ENCODE measurements around the gene PREX1. TPM values are rescaled to one million over a fixed set of nuclear protein-coding genes. Genes with fewer than 3 reads are reported as not detected.

Gene PREX1
- total RNA-seq, 1 donor from 2014 or later, result 20.8 TPM

- Mint-ChIP-seq H3K36me3 (no peaks in the 10 kb centered on the region), H3K27me3 (peaks cover 5% of the 10 kb centered on the region), H3K27ac (no peak overlapping the region), H3K4me1 (ENCODE audit: unreplicated experiment) (peaks cover 7% of the 10 kb centered on the region), H3K4me3 (no peak overlapping the region), H3K9me3 (no peaks in the 10 kb centered on the region)
- no peak for DNase-seq (ENCODE audit: extremely low spot score, unreplicated experiment)
- TF ChIP-seq CTCF (conservative IDR thresholded peaks at IDR 0.05), result no peak
Observed at GRCh38 chr20:48647858-48648257, 179.9 kb downstream of the PREX1 start.

- Mint-ChIP-seq H3K4me3 (no peak overlapping the region), H3K4me1 (ENCODE audit: unreplicated experiment) (peaks cover 7% of the 10 kb centered on the region), H3K36me3 (no peaks in the 10 kb centered on the region), H3K27me3 (peaks cover 5% of the 10 kb centered on the region), H3K9me3 (no peaks in the 10 kb centered on the region), H3K27ac (no peak overlapping the region)
- TF ChIP-seq CTCF (conservative IDR thresholded peaks at IDR 0.05), result no peak
- DNase-seq (ENCODE audit: extremely low spot score, unreplicated experiment), result no peak
Observed at GRCh38 chr20:48645666-48646065, 182.1 kb downstream of the PREX1 start.

- DNase-seq (ENCODE audit: extremely low spot score, unreplicated experiment), result no peak
- peaks cover 3% of the 10 kb centered on the region for H3K36me3 Mint-ChIP-seq
- no peak overlapping the region for H3K4me3 Mint-ChIP-seq
- H3K9me3 Mint-ChIP-seq, result no peaks in the 10 kb centered on the region
- H3K4me1 Mint-ChIP-seq (ENCODE audit: unreplicated experiment), result peaks cover 12% of the 10 kb centered on the region
- no peak for TF ChIP-seq CTCF (conservative IDR thresholded peaks at IDR 0.05)
- H3K27ac Mint-ChIP-seq, result no peak overlapping the region
- peaks cover 9% of the 10 kb centered on the region for H3K27me3 Mint-ChIP-seq
Observed at GRCh38 chr20:48644286-48644828, 183.4 kb downstream of the PREX1 start.

- H3K27me3 Mint-ChIP-seq, result peaks cover 8% of the 10 kb centered on the region
Observed at GRCh38 chr20:48642105-48642880, 185.5 kb downstream of the PREX1 start.

GRCh38 chr20:48640871-48641270 is 186.9 kb downstream of the PREX1 start:
- Mint-ChIP-seq H3K36me3 (peaks cover 3% of the 10 kb centered on the region), H3K9me3 (no peaks in the 10 kb centered on the region), H3K27ac (no peak overlapping the region)

More at GRCh38 chr20:48642105-48642880, 185.5 kb downstream of the PREX1 start:
- TF ChIP-seq CTCF (conservative IDR thresholded peaks at IDR 0.05), result no peak
- H3K36me3 Mint-ChIP-seq, result peaks cover 3% of the 10 kb centered on the region
- no peak overlapping the region for H3K27ac Mint-ChIP-seq
- H3K9me3 Mint-ChIP-seq, result no peaks in the 10 kb centered on the region
- H3K4me1 Mint-ChIP-seq (ENCODE audit: unreplicated experiment), result peaks cover 5% of the 10 kb centered on the region
- H3K4me3 Mint-ChIP-seq, result no peak overlapping the region
- DNase-seq (ENCODE audit: extremely low spot score, unreplicated experiment), result no peak

More at GRCh38 chr20:48640871-48641270, 186.9 kb downstream of the PREX1 start:
- Mint-ChIP-seq H3K4me3 (no peak overlapping the region), H3K27me3 (peaks cover 8% of the 10 kb centered on the region), H3K4me1 (ENCODE audit: unreplicated experiment) (peaks cover 5% of the 10 kb centered on the region)
- DNase-seq (ENCODE audit: extremely low spot score, unreplicated experiment), result no peak
- no peak for TF ChIP-seq CTCF (conservative IDR thresholded peaks at IDR 0.05)

All from type B pancreatic cell (in vitro differentiated cells).